Astrocyte (in vitro differentiated cells and primary cell): ENCODE measurements around the gene OPRD1. TPM values are rescaled to one million over a fixed set of nuclear protein-coding genes. Genes with fewer than 3 reads are reported as not detected.

Experiments
- DNase-seq: peaks from one replicate; pipeline ENCODE4 v3.0.0-alpha.2; 2010; ENCODE audit warnings: low read depth
- FAIRE-seq: peaks from 2 replicates; lab custom pipeline; 2011; peaks lifted over from hg19 to GRCh38; lab: Jason Lieb, UNC
- H2AFZ ChIP-seq: 2 replicates; pipeline ENCODE4 v1.6.0; 2012; ENCODE audit warnings: low read depth, low read length, inconsistent platforms
- H3K27ac ChIP-seq: 2 replicates; pipeline ENCODE4 v1.5.1; 2011; ENCODE audit warnings: low read depth, low read length, inconsistent platforms
- H3K27me3 ChIP-seq: 2 replicates; pipeline ENCODE4 v1.6.0; 2011; ENCODE audit warnings: low read length, inconsistent platforms; ENCODE audit not compliant: insufficient read depth
- H3K36me3 ChIP-seq: 2 replicates; pipeline ENCODE4 v1.5.1; 2011; ENCODE audit warnings: low read length, inconsistent platforms; ENCODE audit not compliant: insufficient read depth
- H3K4me1 ChIP-seq: 2 replicates; pipeline ENCODE4 v1.5.1; 2011; ENCODE audit warnings: low read length, inconsistent platforms; ENCODE audit not compliant: insufficient read depth
- H3K4me2 ChIP-seq: 2 replicates; pipeline ENCODE4 v1.6.0; 2012; ENCODE audit warnings: low read length, inconsistent platforms
- H3K4me3 ChIP-seq: 2 replicates; pipeline ENCODE4 v1.5.1; 2011; ENCODE audit warnings: low read depth, mild to moderate bottlenecking, low read length, inconsistent platforms; ENCODE audit not compliant: insufficient read depth
- H3K79me2 ChIP-seq: 2 replicates; pipeline ENCODE4 v1.6.0; 2012; ENCODE audit warnings: mild to moderate bottlenecking, low read length, inconsistent platforms; ENCODE audit not compliant: insufficient read depth
- H3K9ac ChIP-seq: 2 replicates; pipeline ENCODE4 v1.6.0; 2012; ENCODE audit warnings: mild to moderate bottlenecking, low read length, inconsistent platforms
- H3K9me3 ChIP-seq: 2 replicates; pipeline ENCODE4 v1.5.1; 2012; ENCODE audit warnings: low read depth, mild to moderate bottlenecking, low read length, inconsistent platforms; ENCODE audit not compliant: insufficient read depth
- H4K20me1 ChIP-seq: 2 replicates; pipeline ENCODE4 v1.6.0; 2012; ENCODE audit warnings: low read length, inconsistent platforms; ENCODE audit not compliant: insufficient read depth
- H3K27ac Mint-ChIP-seq: one replicate; pipeline ENCODE4 v1.8.0; 2021; ENCODE audit warnings: mild to moderate bottlenecking, mixed read lengths; ENCODE audit not compliant: unreplicated experiment
- H3K27me3 Mint-ChIP-seq: one replicate; pipeline ENCODE4 v1.8.0; 2021; ENCODE audit warnings: low read depth, mixed read lengths; ENCODE audit not compliant: unreplicated experiment
- H3K36me3 Mint-ChIP-seq: one replicate; pipeline ENCODE4 v1.8.0; 2021; ENCODE audit warnings: low read depth, mixed read lengths; ENCODE audit not compliant: unreplicated experiment
- H3K4me1 Mint-ChIP-seq: one replicate; pipeline ENCODE4 v1.8.0; 2021; ENCODE audit warnings: low read depth, mixed read lengths; ENCODE audit not compliant: unreplicated experiment
- H3K4me3 Mint-ChIP-seq: one replicate; pipeline ENCODE4 v1.8.0; 2021; ENCODE audit warnings: mild to moderate bottlenecking, moderate library complexity, mixed read lengths; ENCODE audit not compliant: unreplicated experiment
- H3K9me3 Mint-ChIP-seq: one replicate; pipeline ENCODE4 v1.8.0; 2021; ENCODE audit warnings: mild to moderate bottlenecking, mixed read lengths; ENCODE audit not compliant: unreplicated experiment
- CTCF ChIP-seq: IDR thresholded peaks from 2 replicates; pipeline ENCODE4 v1.5.1; 2011; ENCODE audit warnings: low read depth, mild to moderate bottlenecking, inconsistent platforms, low read length, moderate library complexity; ENCODE audit not compliant: insufficient read depth
- EZH2 ChIP-seq: IDR thresholded peaks from 2 replicates; pipeline ENCODE4 v1.6.1; 2012; ENCODE audit warnings: mild to moderate bottlenecking, low read length, inconsistent platforms; ENCODE audit not compliant: insufficient read depth
- total RNA-seq: library from RNA; stranded (reverse); gene quantifications from 2 replicates; pipeline ENCODE4 v1.2.1, GENCODE V29; 2021

Gene OPRD1
- total RNA-seq, 1 donor from 2014 or later, result 1.2 TPM

GRCh38 chr1:28896609-28896986 lies 84.6 kb downstream of the OPRD1 start:
- Mint-ChIP-seq H3K4me3 (no peak overlapping the region), H3K9me3 (no peaks in the 10 kb centered on the region), H3K4me1 (no peaks in the 10 kb centered on the region), H3K27ac (no peak overlapping the region), H3K36me3 (peaks cover 9% of the 10 kb centered on the region), H3K27me3 (peaks cover 4% of the 10 kb centered on the region)
- no peaks in the 10 kb centered on the region for H3K9me3 ChIP-seq
- H3K27ac ChIP-seq, result no peak overlapping the region
- DNase-seq, result no peak
- no peaks in the 10 kb centered on the region for H3K4me1 ChIP-seq
- no peak for FAIRE-seq
- no peaks in the 10 kb centered on the region for H4K20me1 ChIP-seq
- H3K4me3 ChIP-seq, result no peak overlapping the region
- no peaks in the 10 kb centered on the region for H3K36me3 ChIP-seq
- no peak overlapping the region for H3K9ac ChIP-seq
- no peak overlapping the region for H3K4me2 ChIP-seq
- no peak overlapping the region for H2AFZ ChIP-seq
- no peak for TF ChIP-seq CTCF
- TF ChIP-seq EZH2, result no peak
- peaks cover 4% of the 10 kb centered on the region for H3K27me3 ChIP-seq
- no peaks in the 10 kb centered on the region for H3K79me2 ChIP-seq

DNA sequence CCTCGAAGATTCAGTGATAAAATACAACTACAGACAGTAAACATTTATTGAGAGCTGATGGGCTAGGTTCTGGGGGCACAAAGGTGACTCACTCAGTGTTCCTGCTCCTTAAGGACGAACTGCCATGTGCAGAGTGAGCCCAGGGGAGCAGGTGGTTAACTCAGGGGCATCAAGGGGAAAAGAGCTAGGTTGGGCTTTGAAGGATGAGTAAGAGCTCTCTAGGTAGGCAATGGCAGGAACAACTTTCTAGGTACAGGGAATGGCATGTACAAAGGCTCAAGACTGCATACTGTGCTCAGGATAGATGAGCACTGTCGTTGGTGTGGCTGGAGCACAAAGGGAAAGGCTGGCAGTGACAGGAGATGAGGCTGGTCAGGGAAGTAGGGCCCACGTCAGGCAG lies 85.8 kb downstream of the OPRD1 start:
- Histone ChIP-seq H3K9me3 (no peaks in the 10 kb centered on the region), H3K9ac (no peak overlapping the region), H3K4me2 (no peak overlapping the region), H3K4me3 (no peak overlapping the region), H3K4me1 (no peaks in the 10 kb centered on the region), H3K27me3 (peaks cover 4% of the 10 kb centered on the region), H3K27ac (no peak overlapping the region), H3K79me2 (no peaks in the 10 kb centered on the region), H4K20me1 (no peaks in the 10 kb centered on the region), H2AFZ (no peak overlapping the region), H3K36me3 (no peaks in the 10 kb centered on the region)
- no peak for FAIRE-seq
- no peak overlapping the region for H3K27ac Mint-ChIP-seq
- DNase-seq, result no peak
- H3K4me3 Mint-ChIP-seq, result no peak overlapping the region
- peaks cover 9% of the 10 kb centered on the region for H3K36me3 Mint-ChIP-seq
- TF ChIP-seq CTCF (no peak), EZH2 (no peak)
- no peaks in the 10 kb centered on the region for H3K4me1 Mint-ChIP-seq
- peaks cover 4% of the 10 kb centered on the region for H3K27me3 Mint-ChIP-seq
- H3K9me3 Mint-ChIP-seq, result no peaks in the 10 kb centered on the region

- no peaks in the 10 kb centered on the region for H3K4me1 ChIP-seq
- no peaks in the 10 kb centered on the region for H4K20me1 ChIP-seq
- no peaks in the 10 kb centered on the region for H3K79me2 ChIP-seq
- no peak overlapping the region for H3K27ac ChIP-seq
- H3K27ac Mint-ChIP-seq, result no peak overlapping the region
- peaks cover 4% of the 10 kb centered on the region for H3K27me3 Mint-ChIP-seq
- no peak overlapping the region for H3K4me3 ChIP-seq
- DNase-seq (no peak), FAIRE-seq (no peak)
- H3K27me3 ChIP-seq, result peaks cover 4% of the 10 kb centered on the region
- H2AFZ ChIP-seq, result no peak overlapping the region
- H3K36me3 Mint-ChIP-seq, result peaks cover 9% of the 10 kb centered on the region
- no peaks in the 10 kb centered on the region for H3K4me1 Mint-ChIP-seq
- TF ChIP-seq CTCF (no peak), EZH2 (no peak)
- H3K9me3 ChIP-seq, result no peaks in the 10 kb centered on the region
- H3K9me3 Mint-ChIP-seq, result no peaks in the 10 kb centered on the region
- H3K36me3 ChIP-seq, result no peaks in the 10 kb centered on the region
- H3K9ac ChIP-seq, result no peak overlapping the region
- no peak overlapping the region for H3K4me2 ChIP-seq
- no peak overlapping the region for H3K4me3 Mint-ChIP-seq
These were observed 86.5 kb downstream of the OPRD1 start for GRCh38 chr1:28898405-28898881.
